K562 (cell line): ENCODE results near the gene MECR. TPM values are rescaled to one million over a fixed set of nuclear protein-coding genes. Genes with fewer than 3 reads are reported as not detected.

Experiments used
- ATAC-seq: fragments of 200-7000 bp; cut with Tn5 transposase; 3 replicates; pipeline ENCODE4 v1.9.1; 2020; ENCODE audit warnings: moderate library complexity
- BruUV-seq: library from RNA; stranded (reverse); fragments of 400-500 nt; replicated peaks from 2 replicates; lab custom pipeline; 2021; lab: Mats Ljungman, UMichigan
- CTCF ChIA-PET: fragments of 300-600 bp; formaldehyde crosslinking; extraction: SDS; loops from one replicate; lab custom pipeline; 2021; ENCODE audit warnings: low intra/inter-chr PET ratio; lab: Yijun Ruan, JAX
- POLR2A ChIA-PET: fragments of 300-600, 350-650 bp; sonication (Branson Sonifier 250); formaldehyde crosslinking; extraction: SDS; loops from one replicate; lab custom pipeline; 2021; ENCODE audit warnings: antibody characterized with exemption, inconsistent platforms; lab: Yijun Ruan, JAX
- DNase-seq, 4 experiments: peaks; one replicate each; pipeline versions ENCODE4 v3.0.0 to v3.0.0-alpha.2; 2011 to 2018; ENCODE audit warnings: low spot score in 3 of 4, mixed read lengths in 3 of 4; ENCODE audit errors: extremely low read depth in 1 of 4
- FAIRE-seq: peaks from 2 replicates; lab custom pipeline; 2011; peaks lifted over from hg19 to GRCh38; lab: Jason Lieb, UNC
- H2AFZ ChIP-seq: 2 replicates; pipeline ENCODE4 v1.6.0; 2011; ENCODE audit warnings: low read depth, low read length, control low read depth, inconsistent platforms
- H3K27ac ChIP-seq: fragments of 200-600 bp; 3 replicates; pipeline ENCODE4 v1.8.0; 2011; ENCODE audit warnings: low read depth, mild to moderate bottlenecking, control low read depth, inconsistent platforms, low read length, moderate library complexity, mixed read lengths; ENCODE audit errors: extremely low read depth
- H3K27me3 ChIP-seq, 2 experiments: fragments of 300-600 bp in 1 of 2; 2 replicates in 1 of 2; 3 replicates in 1 of 2; pipeline versions ENCODE4 v1.6.0 to v1.8.0; 2011; ENCODE audit warnings: inconsistent platforms in 2 of 2, low read length in 2 of 2, mild to moderate bottlenecking in 1 of 2, mixed read lengths in 1 of 2, moderate library complexity in 1 of 2; ENCODE audit not compliant: control insufficient read depth in 2 of 2, insufficient read depth in 2 of 2
- H3K36me3 ChIP-seq: fragments of 300-600 bp; 3 replicates; pipeline ENCODE4 v1.8.0; 2011; ENCODE audit warnings: mild to moderate bottlenecking, low read length, inconsistent platforms; ENCODE audit not compliant: control insufficient read depth, insufficient read depth
- H3K4me1 ChIP-seq, 2 experiments: fragments of 200-600 bp in 1 of 2; replicated peaks in 1 of 2; 2 replicates in 1 of 2; 3 replicates in 1 of 2; pipeline versions ENCODE4 v1.5.1 to v1.8.0; 2011; ENCODE audit warnings: inconsistent platforms in 2 of 2, low read length in 2 of 2, mild to moderate bottlenecking in 1 of 2, mixed read lengths in 1 of 2, moderate library complexity in 1 of 2; ENCODE audit not compliant: control insufficient read depth in 2 of 2, insufficient read depth in 2 of 2
- H3K4me2 ChIP-seq: 2 replicates; pipeline ENCODE4 v1.6.1; 2011; ENCODE audit warnings: low read length, control low read depth, inconsistent platforms, mixed read lengths; ENCODE audit not compliant: insufficient read depth
- H3K4me3 ChIP-seq: fragments of 200-600 bp; sonication (generic), shearing (Covaris generic); 2 replicates; pipeline ENCODE4 v1.5.1; 2016; ENCODE audit warnings: control low read depth, inconsistent platforms
- H3K79me2 ChIP-seq: fragments of 200-600 bp; 3 replicates; pipeline ENCODE4 v1.8.0; 2011; ENCODE audit warnings: low read length, inconsistent platforms; ENCODE audit not compliant: control insufficient read depth, insufficient read depth
- H3K9ac ChIP-seq, 2 experiments: 2 replicates each; pipeline versions ENCODE4 v1.6.0 to v1.6.1; 2011; ENCODE audit warnings: low read depth in 2 of 2, low read length in 2 of 2, control low read depth in 1 of 2, inconsistent platforms in 1 of 2, mild to moderate bottlenecking in 1 of 2, mixed read lengths in 1 of 2; ENCODE audit not compliant: insufficient read depth in 1 of 2
- H3K9me1 ChIP-seq: one replicate; pipeline ENCODE4 v1.6.0; 2011; ENCODE audit warnings: inconsistent platforms, mild to moderate bottlenecking, low read length, moderate library complexity; ENCODE audit not compliant: control insufficient read depth, insufficient read depth
- H3K9me3 ChIP-seq: replicated peaks from 2 replicates; pipeline ENCODE4 v1.5.1; 2011; ENCODE audit warnings: low read depth, low read length, inconsistent platforms; ENCODE audit not compliant: control insufficient read depth, insufficient read depth
- H4K20me1 ChIP-seq: replicated peaks from 2 replicates; pipeline ENCODE4 v1.6.1; 2011; ENCODE audit warnings: low read length, inconsistent platforms, mixed read lengths; ENCODE audit not compliant: control insufficient read depth, insufficient read depth
- BRD9 ChIP-seq: fragments of 450-650 bp; IDR thresholded peaks from 2 replicates; pipeline ENCODE4 v1.6.1; 2018; ENCODE audit warnings: low read depth; ENCODE audit not compliant: partially characterized antibody
- CREBBP ChIP-seq: IDR thresholded peaks from one replicate; pipeline ENCODE4 v1.6.1; 2012; ENCODE audit warnings: low read depth, mild to moderate bottlenecking, control low read depth, inconsistent platforms, low read length
- ESRRA ChIP-seq: fragments of 450-650 bp; IDR thresholded peaks from 2 replicates; pipeline ENCODE4 v1.6.1; 2014; ENCODE audit warnings: low read depth, mild to moderate bottlenecking, moderate library complexity, borderline replicate concordance
- GTF2E2 ChIP-seq: fragments of 200-800 bp; sonication (Bioruptor generic); IDR thresholded peaks from 2 replicates; pipeline ENCODE4 v1.6.1; 2016; ENCODE audit warnings: missing genetic modification characterization, missing compliant biosample characterization
- HMG20A ChIP-seq: fragments of 450-650 bp; formaldehyde crosslinking; conservative IDR thresholded peaks from 2 replicates; pipeline ENCODE4 v1.4.0; 2020; ENCODE audit warnings: mild to moderate bottlenecking, mixed read lengths
- IRF2 ChIP-seq: sonication (generic); formaldehyde crosslinking; IDR thresholded peaks from 2 replicates; pipeline ENCODE4 v1.8.1; 2022; ENCODE audit warnings: mild to moderate bottlenecking, missing genetic modification reagents
- L3MBTL2 ChIP-seq: fragments of 450-650 bp; IDR thresholded peaks from 2 replicates; pipeline ENCODE4 v1.6.1; 2016; ENCODE audit warnings: mild to moderate bottlenecking, moderate library complexity
- TEAD1 ChIP-seq, 2 experiments: fragments of 450-650 bp in 1 of 2; sonication (generic) in 1 of 2; formaldehyde crosslinking; IDR thresholded peaks; 2 replicates each; pipeline versions ENCODE4 v1.4.0 to v1.8.0; 2020 to 2022; ENCODE audit warnings: mild to moderate bottlenecking in 2 of 2, missing genetic modification reagents in 1 of 2
- ZNF586 ChIP-seq: fragments of 450-650 bp; formaldehyde crosslinking; conservative IDR thresholded peaks from 2 replicates; pipeline ENCODE4 v1.4.0; 2020; ENCODE audit warnings: mild to moderate bottlenecking, moderate library complexity
- ZNF785 ChIP-seq: fragments of 250-450 bp; sonication (Bioruptor Pico); IDR thresholded peaks from 2 replicates; pipeline ENCODE4 v1.4.0; 2020; ENCODE audit warnings: mild to moderate bottlenecking
- WGBS: fragments of 100-300 bp; shearing (Covaris generic); methylation state at CpG from one replicate; pipeline ENCODE4 v1.1.6; 2016; ENCODE audit warnings: low coverage, mixed read lengths; ENCODE audit not compliant: insufficient coverage; ENCODE audit errors: missing lambda C conversion rate; 5-methylcytosine and 5-hydroxymethylcytosine counted together
- in situ Hi-C: fragments of 300-500 bp; cut with MboI; formaldehyde crosslinking; loops from 4 replicates; pipeline ENCODE4 v1.15.0; 2018; ENCODE audit warnings: inconsistent platforms, mixed read lengths
- intact Hi-C: fragments of 100-400 bp; cut with micrococcal nuclease; formaldehyde crosslinking; loops from 2 replicates; pipeline ENCODE4 v1.14.2; 2022
- polyA plus RNA-seq, 8 experiments: library from polyadenylated mRNA; depleted of rRNA in 4 of 8; stranded (reverse) in 5 of 8; unstranded in 3 of 8; fragments of >200 nt; fragmentation: Nextera tagmentation in 2 of 8; fragmentation: Illumina TruSeq in 1 of 8; extraction: Ambion mirVana in 2 of 8; extraction: Trizol in 1 of 8; gene quantifications; 2 replicates each; pipeline versions ENCODE4 v1.2.1 to v1.2.3, GENCODE V29; 2011 to 2014; ENCODE audit warnings: inconsistent platforms in 1 of 8, missing spikeins in 1 of 8
- total RNA-seq, 7 experiments: library from RNA; depleted of rRNA in 6 of 7; stranded (reverse); fragments of >200 nt in 6 of 7; fragmentation: Illumina TruSeq in 2 of 7; extraction: Trizol in 2 of 7; gene quantifications; 2 replicates each; pipeline versions ENCODE4 v1.2.1 to v1.2.3, GENCODE V29; 2011 to 2021; ENCODE audit warnings: low replicate concordance in 1 of 7
- TF ChIP-seq, protein P1 (sequence below): fragments of 250-450 bp; sonication (Bioruptor Pico); IDR thresholded peaks from 2 replicates; pipeline ENCODE4 v1.6.1; 2021; ENCODE audit warnings: mild to moderate bottlenecking
- TF ChIP-seq, protein P2 (sequence below), 3 experiments: fragments of 200-800 bp in 1 of 3; sonication (Bioruptor generic) in 1 of 3; sonication (generic) in 1 of 3; formaldehyde crosslinking in 1 of 3; IDR thresholded peaks; 2 replicates each; pipeline versions ENCODE4 v1.6.1 to v1.8.0; 2016 to 2022; ENCODE audit warnings: mild to moderate bottlenecking in 2 of 3, missing compliant biosample characterization in 2 of 3, missing genetic modification characterization in 2 of 3, missing genetic modification reagents in 1 of 3
- TF ChIP-seq, protein P3 (sequence below), 2 experiments: IDR thresholded peaks; 2 replicates each; pipeline ENCODE4 v1.6.1; 2011; ENCODE audit warnings: borderline replicate concordance in 1 of 2, control low read depth in 1 of 2, low read depth in 1 of 2, low read length in 1 of 2, mild to moderate bottlenecking in 1 of 2, mixed read lengths in 1 of 2, moderate library complexity in 1 of 2; ENCODE audit not compliant: insufficient read depth in 1 of 2, insufficient read length in 1 of 2, poor library complexity in 1 of 2, severe bottlenecking in 1 of 2; ENCODE audit errors: extremely low read depth in 1 of 2

MECR gene
- total and polyA plus RNA-seq, 9 of the 15 experiments (the other 6 are each of a cell fraction or from before 2014, with no cell fraction given) = 10.4 to 58.6 (median 42.9) TPM

DNA sequence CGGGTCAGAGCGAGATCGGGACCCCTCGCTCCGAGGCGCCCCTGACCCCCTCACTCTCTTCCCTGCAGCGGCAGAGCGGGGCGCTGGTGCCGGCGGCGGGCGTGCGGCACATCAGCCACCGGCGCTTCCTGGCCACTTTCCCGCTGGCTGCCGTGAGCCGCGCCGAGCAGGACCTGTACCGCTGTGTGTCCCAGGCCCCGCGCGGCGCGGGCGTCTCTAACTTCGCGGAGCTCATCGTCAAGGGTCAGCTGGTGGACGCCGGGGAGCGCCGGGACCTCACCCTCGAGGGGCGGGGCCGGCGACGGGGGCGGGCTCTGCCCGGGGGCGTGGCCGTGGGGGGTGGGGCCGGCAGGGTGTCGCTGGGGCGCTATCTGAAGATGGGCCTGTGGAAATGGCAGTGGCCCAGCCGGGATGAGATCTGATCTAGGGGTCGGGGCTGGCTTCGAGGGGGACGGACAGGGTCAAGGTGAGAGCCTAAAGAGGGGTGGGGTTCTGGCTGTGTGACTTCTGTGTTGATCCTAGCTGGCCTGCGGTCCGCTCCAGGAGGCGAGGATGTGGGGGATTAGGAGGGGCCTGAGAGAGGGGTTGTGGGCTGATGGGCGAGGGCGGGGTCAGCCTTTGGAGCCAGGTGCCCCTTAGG, 29.2 kb upstream of the MECR start (continued):
- TF ChIP-seq, protein P1, sequence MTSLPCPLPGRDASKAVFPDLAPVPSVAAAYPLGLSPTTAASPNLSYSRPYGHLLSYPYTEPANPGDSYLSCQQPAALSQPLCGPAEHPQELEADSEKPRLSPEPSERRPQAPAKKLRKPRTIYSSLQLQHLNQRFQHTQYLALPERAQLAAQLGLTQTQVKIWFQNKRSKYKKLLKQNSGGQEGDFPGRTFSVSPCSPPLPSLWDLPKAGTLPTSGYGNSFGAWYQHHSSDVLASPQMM (CRISPR knock-in tag) = no peak
- TF ChIP-seq CREBBP (no peak), ZNF785 (no peak), ZNF586 (CRISPR knock-in tag) (no peak), BRD9 (no peak)

DNA sequence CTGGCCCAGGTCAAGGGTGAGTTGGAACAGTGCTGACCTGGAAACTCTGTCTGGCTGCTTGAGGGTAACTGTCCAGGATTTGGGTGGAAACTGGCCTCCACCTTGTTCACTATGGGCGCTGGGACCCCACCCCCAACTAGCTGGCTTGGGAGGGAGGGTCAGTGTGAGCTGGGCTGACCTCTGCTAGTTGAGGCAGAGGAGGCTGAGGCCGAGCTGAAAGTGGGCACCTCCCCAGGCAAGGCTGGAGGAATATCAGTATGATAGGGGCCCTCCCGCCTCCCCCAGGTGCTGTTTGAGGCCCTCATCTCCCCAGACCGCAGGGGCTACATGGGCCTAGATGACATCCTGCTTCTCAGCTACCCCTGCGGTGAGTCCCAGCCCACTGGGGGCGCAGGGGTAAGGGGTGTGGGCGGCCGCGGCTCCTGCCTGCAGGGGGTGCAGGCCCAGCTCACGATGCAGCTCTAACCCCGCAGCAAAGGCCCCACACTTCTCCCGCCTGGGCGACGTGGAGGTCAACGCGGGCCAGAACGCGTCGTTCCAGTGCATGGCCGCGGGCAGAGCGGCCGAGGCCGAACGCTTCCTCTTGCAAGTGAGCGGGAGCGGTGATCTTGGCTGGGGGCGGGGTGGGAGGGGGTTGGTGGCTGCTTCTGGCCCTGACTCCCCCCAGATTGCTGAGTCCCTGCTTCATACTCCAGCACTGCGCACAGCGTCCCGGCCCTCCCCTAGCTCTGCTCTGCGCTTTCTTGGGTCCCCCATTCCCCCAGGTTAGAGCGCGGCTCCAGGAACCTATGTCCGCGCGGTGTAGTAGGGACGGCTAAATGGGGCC, 28.5 kb upstream of the MECR start:
- H3K9ac ChIP-seq = peak overlapping the region in 1 of 2 experiments; percentile 83; a peak in 2 of 4 replicates
- H4K20me1 ChIP-seq = peaks cover 8% of the 10 kb centered on the region; the same call in 1 of the 2 replicates
- DNase-seq = peak; percentile 20 to 59 (median 46)
- no peak for FAIRE-seq
- no peaks in the 10 kb centered on the region for H3K9me3 ChIP-seq
- H3K27ac ChIP-seq = no peak overlapping the region
- in situ Hi-C loops (no loop called here), intact Hi-C loops (no loop called here)
- no TSS peak for BruUV-seq
- peak overlapping the region; percentile 39 for H3K4me3 ChIP-seq
- peaks cover 23 to 34% of the 10 kb centered on the region in 2 experiments for H3K4me1 ChIP-seq
- peak overlapping the region; percentile 88 for H2AFZ ChIP-seq
- H3K4me2 ChIP-seq = peak overlapping the region; percentile 69
- 24% methylated on average over 30 of the region's 38 CpGs for WGBS
- POLR2A ChIA-PET = interaction anchor here (0.5 to 2.3 kb wide), 7 partner anchors 8 to 778 kb away, joined by 3 to 7 read pairs (median 4); no protein-coding TSS in a partner anchor
- ATAC-seq = peak; percentile 61
- H3K9me1 ChIP-seq = no peaks in the 10 kb centered on the region
- peaks cover 0 to 12% of the 10 kb centered on the region in 2 experiments; a peak in 3 of 5 replicates for H3K27me3 ChIP-seq
- no peaks in the 10 kb centered on the region for H3K79me2 ChIP-seq
- H3K36me3 ChIP-seq = no peaks in the 10 kb centered on the region
- CTCF ChIA-PET = no interaction called here
- TF ChIP-seq, protein P2, sequence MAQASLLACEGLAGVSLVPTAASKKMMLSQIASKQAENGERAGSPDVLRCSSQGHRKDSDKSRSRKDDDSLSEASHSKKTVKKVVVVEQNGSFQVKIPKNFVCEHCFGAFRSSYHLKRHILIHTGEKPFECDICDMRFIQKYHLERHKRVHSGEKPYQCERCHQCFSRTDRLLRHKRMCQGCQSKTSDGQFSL (CRISPR knock-in tag; IDR thresholded peaks at IDR 0.05) = peak; percentile 27; the same call in 1 of the 2 replicates
- TF ChIP-seq, protein P2 (tag; IDR thresholded peaks at IDR 0.05) = no peak
- TF ChIP-seq IRF2 (CRISPR knock-in tag) (0 out of 2 replicates have a peak, but pooled peaks have one; percentile 49), ESRRA (0 out of 2 replicates have a peak, but pooled peaks have one; percentile 6), GTF2E2 (tag) (0 out of 2 replicates have a peak, but pooled peaks have one; percentile 22), TEAD1 (CRISPR knock-in tag; IDR thresholded peaks at IDR 0.05) (0 out of 4 replicates have a peak, but pooled peaks of 1 of the 2 experiments have one; percentile 44), HMG20A (no peak), L3MBTL2 (peak; percentile 49; the same call in 1 of the 2 replicates)
- TF ChIP-seq, protein P3, sequence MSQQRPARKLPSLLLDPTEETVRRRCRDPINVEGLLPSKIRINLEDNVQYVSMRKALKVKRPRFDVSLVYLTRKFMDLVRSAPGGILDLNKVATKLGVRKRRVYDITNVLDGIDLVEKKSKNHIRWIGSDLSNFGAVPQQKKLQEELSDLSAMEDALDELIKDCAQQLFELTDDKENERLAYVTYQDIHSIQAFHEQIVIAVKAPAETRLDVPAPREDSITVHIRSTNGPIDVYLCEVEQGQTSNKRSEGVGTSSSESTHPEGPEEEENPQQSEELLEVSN (IDR thresholded peaks at IDR 0.05; ENCODE audit: borderline replicate concordance in 1 of 2, extremely low read depth in 1 of 2, insufficient read depth in 1 of 2, insufficient read length in 1 of 2, low read depth in 1 of 2, low read length in 1 of 2, poor library complexity in 1 of 2, severe bottlenecking in 1 of 2) = peak in 1 of 2 experiments; percentile 76
